ENCODE measurements around the gene CNIH1.
"Not testable (repeated sequence)": the region's sequence is repeated elsewhere in the genome, so short reads cannot be mapped to it uniquely, and the experiment has no call there.

CNIH1 gene

GRCh38 chr14:54450535-54450934 is 9.4 kb upstream of the CNIH1 start:
- no peak for TF ChIP-seq CTCF (IDR thresholded peaks at IDR 0.05; ENCODE audit: control extremely low read depth, extremely low read depth, low read depth, missing control alignments)

GRCh38 chr14:54447231-54447692 is 6.1 kb upstream of the CNIH1 start:
- no peak for DNase-seq (ENCODE audit: extremely low spot score)
- ChIA-PET CTCF (interaction anchor here (1.3 kb wide), 1 partner anchor 35 kb away, joined by 5 read pairs; no protein-coding TSS in a partner anchor), POLR2A (interaction anchor here (0.6 kb wide), 1 partner anchor 10 kb away, joined by 3 read pairs; no protein-coding TSS in a partner anchor)
- no peak for TF ChIP-seq CTCF (IDR thresholded peaks at IDR 0.05; ENCODE audit: control extremely low read depth, extremely low read depth, low read depth, missing control alignments)

More at GRCh38 chr14:54450535-54450934, 9.4 kb upstream of the CNIH1 start:
- DNase-seq (ENCODE audit: extremely low spot score), result peak; percentile 55
- ChIA-PET POLR2A (no interaction called here), CTCF (interaction anchor here (1.1 to 2.7 kb wide), 5 partner anchors 8 to 355 kb away, joined by 4 to 8 read pairs (median 5); no protein-coding TSS in a partner anchor)

- DNase-seq (ENCODE audit: extremely low spot score), result no peak
- TF ChIP-seq CTCF (IDR thresholded peaks at IDR 0.05; ENCODE audit: control extremely low read depth, extremely low read depth, low read depth, missing control alignments), result no peak
- ChIA-PET POLR2A (interaction anchor here (0.6 kb wide), 1 partner anchor 346 kb away, joined by 3 read pairs; no protein-coding TSS in a partner anchor), CTCF (interaction anchor here (1.3 to 1.6 kb wide), 3 partner anchors 11 to 49 kb away, joined by 3 to 5 read pairs (median 4); partner anchors contain the start of gene CDKN3)
Measured at GRCh38 chr14:54446161-54446693, 5.1 kb upstream of the CNIH1 start.

- TF ChIP-seq CTCF (IDR thresholded peaks at IDR 0.05; ENCODE audit: control extremely low read depth, extremely low read depth, low read depth, missing control alignments), result no peak
- ChIA-PET CTCF (interaction anchor here (0.9 to 1.6 kb wide), 2 partner anchors 9 to 47 kb away, joined by 3 to 4 read pairs; partner anchors contain the start of gene CDKN3), POLR2A (no interaction called here)
- DNase-seq (ENCODE audit: extremely low spot score), result no peak
Measured at GRCh38 chr14:54444681-54445080, 3.5 kb upstream of the CNIH1 start.

DNA sequence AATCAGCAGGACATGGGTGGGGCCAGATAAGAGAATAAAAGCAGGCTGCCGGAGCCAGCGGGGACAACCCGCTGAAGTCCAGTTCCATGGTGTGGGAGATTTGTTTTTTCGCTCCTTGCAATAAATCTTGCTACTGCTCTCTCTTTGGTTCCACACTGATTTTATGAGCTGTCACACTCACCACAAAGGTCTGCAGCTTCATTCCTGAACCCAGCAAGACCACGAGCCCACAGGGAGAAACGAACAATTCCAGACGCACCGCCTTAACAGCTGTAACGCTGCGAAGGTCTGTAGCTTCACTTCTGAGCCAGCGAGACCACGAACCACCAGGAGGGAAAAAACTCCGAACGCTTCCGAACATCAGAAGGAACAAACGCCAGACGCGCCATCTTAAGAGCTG is 2.8 kb upstream of the CNIH1 start:
- POLR2A ChIA-PET, result no interaction called here
- CTCF ChIA-PET, result interaction anchor here (0.9 to 2.3 kb wide), 4 partner anchors 8 to 44 kb away, joined by 3 to 9 read pairs (median 4); no protein-coding TSS in a partner anchor
- no peak for DNase-seq (ENCODE audit: extremely low spot score)
- TF ChIP-seq CTCF (IDR thresholded peaks at IDR 0.05; ENCODE audit: control extremely low read depth, extremely low read depth, low read depth, missing control alignments), result no peak

- POLR2A ChIA-PET; DNase-seq (ENCODE audit: extremely low spot score): not testable (repeated sequence)
- CTCF ChIA-PET, result interaction anchor here (1.3 to 2.3 kb wide), 4 partner anchors 11 to 45 kb away, joined by 3 to 9 read pairs (median 3); no protein-coding TSS in a partner anchor
Measured at GRCh38 chr14:54442961-54443360, 1.8 kb upstream of the CNIH1 start.

DNA sequence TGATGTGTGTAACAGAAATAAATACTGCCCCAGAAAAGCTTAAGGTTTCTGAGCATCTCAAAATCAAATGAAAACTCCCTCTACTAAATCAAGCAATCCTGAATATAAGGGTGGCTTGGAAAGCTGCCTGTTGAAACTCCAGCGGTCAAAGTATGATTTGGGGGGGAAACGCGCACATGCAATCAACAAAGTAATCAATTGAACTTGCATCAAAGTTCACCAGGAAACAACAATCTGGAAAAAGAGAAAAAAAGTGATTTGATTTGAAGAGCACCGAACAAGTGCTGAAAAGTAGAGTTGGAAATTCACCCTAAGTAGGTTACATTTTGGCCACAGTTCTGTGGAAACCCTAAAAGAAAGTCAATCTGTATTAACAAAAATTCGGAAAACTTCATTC is 700 bp downstream of the CNIH1 start:
- TF ChIP-seq CTCF (IDR thresholded peaks at IDR 0.05; ENCODE audit: control extremely low read depth, extremely low read depth, low read depth, missing control alignments), result no peak
- no peak for DNase-seq (ENCODE audit: extremely low spot score)
- POLR2A ChIA-PET, result no interaction called here
- CTCF ChIA-PET, result interaction anchor here (1.3 to 1.8 kb wide), 2 partner anchors 10 to 69 kb away, joined by 5 to 7 read pairs; partner anchors contain the start of gene CGRRF1

Data from GM10248 (cell line).